NT2/D1 (cell line): ENCODE results near the gene ARHGAP42.

Experiments used
- YY1 ChIP-seq: IDR thresholded peaks from 2 replicates; pipeline ENCODE4 v1.6.1; 2011; ENCODE audit not compliant: insufficient read length, insufficient read depth
- ZNF274 ChIP-seq: IDR thresholded peaks from 2 replicates; pipeline ENCODE4 v1.6.1; 2011; ENCODE audit warnings: mild to moderate bottlenecking, low read depth, low read length

DNA sequence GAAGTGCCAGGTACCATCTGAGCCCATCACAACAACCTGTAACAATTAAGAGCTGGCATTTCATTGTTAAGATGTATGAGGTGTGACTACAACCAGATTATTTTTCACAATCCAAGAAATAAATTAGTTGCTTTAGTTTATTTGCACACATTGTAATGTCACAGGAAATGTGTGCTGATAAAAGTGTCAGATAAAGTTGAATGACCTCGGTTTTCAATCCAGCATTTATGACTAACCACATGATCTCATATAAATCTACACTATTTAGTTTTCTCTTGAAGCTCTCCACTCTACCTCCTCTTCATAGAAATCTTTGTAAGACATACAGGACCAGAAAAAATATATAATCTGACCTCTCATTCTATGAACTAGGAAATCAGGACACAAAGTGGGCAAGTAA, 276.3 kb downstream of the ARHGAP42 start:
- no peak for TF ChIP-seq YY1
- no peak for TF ChIP-seq ZNF274
